GM23338 (cell line): Measurements from ENCODE around the gene ELMOD2. TPM values are rescaled to one million over a fixed set of nuclear protein-coding genes. Genes with fewer than 3 reads are reported as not detected.

Experiments
- ATAC-seq: fragments of 200-7000 bp; cut with Tn5 transposase; 3 replicates; pipeline ENCODE4 v1.9.1; 2020
- DNase-seq: peaks from one replicate; pipeline ENCODE4 v3.0.0-alpha.2; 2015; ENCODE audit warnings: low spot score
- H2AFZ ChIP-seq: fragments of 200-600 bp; sonication (generic); 2 replicates; pipeline ENCODE4 v1.8.0; 2016; ENCODE audit warnings: antibody characterized with exemption, mild to moderate bottlenecking, moderate library complexity
- H3F3A ChIP-seq: fragments of 200-600 bp; sonication (generic); replicated peaks from 2 replicates; pipeline ENCODE4 v1.8.0; 2017; ENCODE audit warnings: antibody characterized with exemption, mixed run types, low read depth
- H3K27ac ChIP-seq: fragments of 200-600 bp; sonication (generic); 2 replicates; pipeline ENCODE4 v1.6.1; 2016; ENCODE audit warnings: low read depth
- H3K27me3 ChIP-seq: fragments of 200-600 bp; sonication (generic); 2 replicates; pipeline ENCODE4 v1.8.0; 2016; ENCODE audit warnings: mild to moderate bottlenecking, mixed run types, moderate library complexity; ENCODE audit not compliant: insufficient read depth
- H3K36me3 ChIP-seq: fragments of 200-600 bp; sonication (generic); 2 replicates; pipeline ENCODE4 v1.8.0; 2016; ENCODE audit warnings: mild to moderate bottlenecking; ENCODE audit not compliant: insufficient read depth
- H3K4me1 ChIP-seq: fragments of 200-600 bp; sonication (generic); 2 replicates; pipeline ENCODE4 v1.8.0; 2016; ENCODE audit warnings: mild to moderate bottlenecking, moderate library complexity; ENCODE audit not compliant: insufficient read depth
- H3K4me2 ChIP-seq: fragments of 200-600 bp; sonication (generic); 2 replicates; pipeline ENCODE4 v1.7.1; 2017; ENCODE audit warnings: mixed run types
- H3K4me3 ChIP-seq: fragments of 200-600 bp; sonication (generic); 2 replicates; pipeline ENCODE4 v1.6.1; 2016; ENCODE audit warnings: mixed run types
- H3K79me2 ChIP-seq: fragments of 200-600 bp; sonication (generic); replicated peaks from 2 replicates; pipeline ENCODE4 v1.8.0; 2017; ENCODE audit warnings: mild to moderate bottlenecking; ENCODE audit not compliant: insufficient read depth
- H3K9me2 ChIP-seq: fragments of 200-600 bp; sonication (generic); 2 replicates; pipeline ENCODE4 v1.8.0; 2017; ENCODE audit not compliant: insufficient read depth
- H4K20me1 ChIP-seq: fragments of 200-600 bp; sonication (generic); replicated peaks from 2 replicates; pipeline ENCODE4 v1.8.0; 2017; ENCODE audit warnings: mild to moderate bottlenecking; ENCODE audit not compliant: insufficient read depth
- H3K27ac Mint-ChIP-seq: 2 replicates; pipeline ENCODE4 v1.8.0; 2020; ENCODE audit warnings: inconsistent platforms, mild to moderate bottlenecking, moderate library complexity, mixed read lengths
- H3K27me3 Mint-ChIP-seq: 3 replicates; pipeline ENCODE4 v1.8.0; 2022; ENCODE audit warnings: low read depth, mild to moderate bottlenecking, moderate library complexity, mixed read lengths, inconsistent platforms; ENCODE audit not compliant: insufficient read depth, poor library complexity
- H3K36me3 Mint-ChIP-seq: 3 replicates; pipeline ENCODE4 v1.8.0; 2021; ENCODE audit warnings: low read depth, mild to moderate bottlenecking, inconsistent platforms, moderate library complexity, mixed read lengths
- H3K4me1 Mint-ChIP-seq: 3 replicates; pipeline ENCODE4 v1.8.0; 2020; ENCODE audit warnings: mild to moderate bottlenecking, inconsistent platforms, mixed read lengths
- H3K4me3 Mint-ChIP-seq: 3 replicates; pipeline ENCODE4 v1.8.0; 2021; ENCODE audit warnings: moderate library complexity, mild to moderate bottlenecking, inconsistent platforms, mixed read lengths
- H3K9me3 Mint-ChIP-seq: 3 replicates; pipeline ENCODE4 v1.8.0; 2020; ENCODE audit warnings: moderate library complexity, mild to moderate bottlenecking, inconsistent platforms, mixed read lengths
- CREB1 ChIP-seq: fragments of 250-450 bp; sonication (Bioruptor Pico); IDR thresholded peaks from 2 replicates; pipeline ENCODE4 v1.5.0; 2020; ENCODE audit warnings: low read depth, mild to moderate bottlenecking, moderate library complexity
- EZH2 ChIP-seq: fragments of 200-600 bp; sonication (generic); IDR thresholded peaks from one replicate; pipeline ENCODE4 v1.8.0; 2017; ENCODE audit warnings: antibody characterized with exemption, mild to moderate bottlenecking, low read depth; ENCODE audit not compliant: unreplicated experiment
- EZH2phosphoT487 ChIP-seq: fragments of 200-600 bp; sonication (generic); IDR thresholded peaks from one replicate; pipeline ENCODE4 v1.8.1; 2018; ENCODE audit warnings: antibody characterized with exemption; ENCODE audit not compliant: unreplicated experiment
- JUNB ChIP-seq: IDR thresholded peaks from one replicate; pipeline ENCODE4 v1.6.1; 2016; ENCODE audit warnings: antibody characterized with exemption; ENCODE audit not compliant: unreplicated experiment
- NANOG ChIP-seq: IDR thresholded peaks from 2 replicates; pipeline ENCODE4 v1.6.1; 2016; ENCODE audit warnings: antibody characterized with exemption, borderline replicate concordance
- POLR2AphosphoS5 ChIP-seq: IDR thresholded peaks from 2 replicates; pipeline ENCODE4 v1.6.1; 2016; ENCODE audit warnings: antibody characterized with exemption, low read depth
- STAT1 ChIP-seq: IDR thresholded peaks from one replicate; pipeline ENCODE4 v1.6.1; 2016; ENCODE audit warnings: antibody characterized with exemption; ENCODE audit not compliant: unreplicated experiment
- ZNF114 ChIP-seq: fragments of 250-450 bp; sonication (Bioruptor Pico); IDR thresholded peaks from 2 replicates; pipeline ENCODE4 v1.5.0; 2020; ENCODE audit warnings: mild to moderate bottlenecking, moderate library complexity
- ZNF331 ChIP-seq: fragments of 250-450 bp; sonication (Bioruptor Pico); IDR thresholded peaks from 2 replicates; pipeline ENCODE4 v1.5.0; 2020; ENCODE audit warnings: low read depth, mild to moderate bottlenecking, moderate library complexity
- polyA plus RNA-seq: library from polyadenylated mRNA; unstranded; fragments of >200 nt; fragmentation: Nextera tagmentation; extraction: Ambion mirVana; gene quantifications from 2 replicates; pipeline ENCODE4 v1.2.1, GENCODE V29; 2016
- total RNA-seq: library from RNA; depleted of rRNA; stranded (reverse); fragments of >200 nt; shearing (Covaris generic); gene quantifications from 2 replicates; pipeline ENCODE4 v1.2.3, GENCODE V29; 2014
- TF ChIP-seq, protein P1 (sequence below): IDR thresholded peaks from 2 replicates; pipeline ENCODE4 v1.6.1; 2016; ENCODE audit warnings: antibody characterized with exemption
- TF ChIP-seq, protein P2 (sequence below): IDR thresholded peaks from one replicate; pipeline ENCODE4 v1.6.1; 2018; ENCODE audit warnings: antibody characterized with exemption; ENCODE audit not compliant: unreplicated experiment
- TF ChIP-seq, protein P3 (sequence below), 2 experiments: fragments of 200-600 bp in 1 of 2; sonication (generic) in 1 of 2; conservative IDR thresholded peaks; 2 replicates each; pipeline versions ENCODE4 v1.5.1 to v1.6.1; 2016 to 2017; ENCODE audit warnings: antibody characterized with exemption in 2 of 2, low read depth in 2 of 2, mild to moderate bottlenecking in 2 of 2, moderate library complexity in 1 of 2

The ELMOD2 gene
- total and polyA plus RNA-seq, 2 experiments from 2014 or later = 17.9 to 28.9 TPM

DNA sequence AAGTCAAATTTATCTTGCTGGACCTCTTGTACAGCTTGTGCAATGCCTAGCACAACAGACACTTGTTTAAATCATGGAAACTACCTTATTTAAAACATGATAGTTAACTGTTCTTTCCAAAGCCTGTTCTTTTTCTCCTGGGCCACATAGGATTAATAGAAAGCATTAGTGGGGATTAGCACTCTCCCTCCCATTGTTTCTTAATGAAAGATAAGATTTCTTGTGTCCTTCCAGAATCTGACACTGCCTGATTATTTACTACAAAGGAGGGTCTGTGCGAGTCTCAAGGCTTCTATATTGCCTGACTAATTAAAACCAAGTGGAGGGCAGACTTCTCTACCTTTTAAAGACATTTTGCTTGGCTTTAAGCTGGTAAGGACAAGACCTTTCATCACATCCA is 8.5 kb upstream of the ELMOD2 start:
- H3K4me3 Mint-ChIP-seq = no peak overlapping the region

DNA sequence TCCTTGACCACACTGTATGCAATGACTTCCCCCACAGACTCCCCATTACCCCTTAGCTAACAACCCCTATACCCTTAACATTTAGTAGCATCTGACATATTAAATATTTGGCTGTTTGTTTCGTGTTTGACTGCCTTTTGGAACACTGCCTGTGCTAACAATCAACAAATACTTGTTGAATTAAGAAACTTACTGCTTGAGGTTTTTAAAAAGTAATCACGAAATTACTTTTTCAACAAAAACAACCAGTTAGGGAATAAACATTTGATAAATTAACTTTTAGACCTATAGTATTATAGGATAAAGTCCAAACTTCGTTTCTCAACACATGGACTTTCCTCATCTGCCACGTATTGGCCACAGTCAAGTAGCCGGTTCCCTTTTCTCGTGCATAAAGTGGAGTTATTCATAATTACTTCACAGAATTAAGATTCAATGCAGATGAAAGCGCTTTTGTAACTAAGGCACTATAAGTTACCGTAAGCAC is 555 bp upstream of the ELMOD2 start:
- Histone ChIP-seq H4K20me1 (no peaks in the 10 kb centered on the region), H2AFZ (peak overlapping the region; percentile 14; the same call in 1 of the 2 replicates), H3K9me2 (no peaks in the 10 kb centered on the region), H3K4me1 (no peaks in the 10 kb centered on the region), H3K27ac (no peak overlapping the region), H3K4me3 (peak overlapping the region; percentile 18; the same call in 1 of the 2 replicates), H3K79me2 (peaks cover 12% of the 10 kb centered on the region), H3K27me3 (peaks cover 16% of the 10 kb centered on the region), H3K36me3 (no peaks in the 10 kb centered on the region), H3F3A (no peaks in the 10 kb centered on the region), H3K4me2 (peak overlapping the region; percentile 20; the same call in 1 of the 2 replicates)
- peak overlapping the region; percentile 85 for H3K4me3 Mint-ChIP-seq
- DNase-seq (no peak), ATAC-seq (no peak)
- no peaks in the 10 kb centered on the region for H3K9me3 Mint-ChIP-seq
- TF ChIP-seq ZNF114 (no peak), EZH2phosphoT487 (no peak), EZH2 (no peak), ZNF331 (no peak), POLR2AphosphoS5 (no peak), NANOG (no peak), CREB1 (CRISPR knock-in tag) (no peak), STAT1 (no peak)
- TF ChIP-seq, protein P1, sequence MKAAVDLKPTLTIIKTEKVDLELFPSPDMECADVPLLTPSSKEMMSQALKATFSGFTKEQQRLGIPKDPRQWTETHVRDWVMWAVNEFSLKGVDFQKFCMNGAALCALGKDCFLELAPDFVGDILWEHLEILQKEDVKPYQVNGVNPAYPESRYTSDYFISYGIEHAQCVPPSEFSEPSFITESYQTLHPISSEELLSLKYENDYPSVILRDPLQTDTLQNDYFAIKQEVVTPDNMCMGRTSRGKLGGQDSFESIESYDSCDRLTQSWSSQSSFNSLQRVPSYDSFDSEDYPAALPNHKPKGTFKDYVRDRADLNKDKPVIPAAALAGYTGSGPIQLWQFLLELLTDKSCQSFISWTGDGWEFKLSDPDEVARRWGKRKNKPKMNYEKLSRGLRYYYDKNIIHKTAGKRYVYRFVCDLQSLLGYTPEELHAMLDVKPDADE = no peak
- TF ChIP-seq, protein P2, sequence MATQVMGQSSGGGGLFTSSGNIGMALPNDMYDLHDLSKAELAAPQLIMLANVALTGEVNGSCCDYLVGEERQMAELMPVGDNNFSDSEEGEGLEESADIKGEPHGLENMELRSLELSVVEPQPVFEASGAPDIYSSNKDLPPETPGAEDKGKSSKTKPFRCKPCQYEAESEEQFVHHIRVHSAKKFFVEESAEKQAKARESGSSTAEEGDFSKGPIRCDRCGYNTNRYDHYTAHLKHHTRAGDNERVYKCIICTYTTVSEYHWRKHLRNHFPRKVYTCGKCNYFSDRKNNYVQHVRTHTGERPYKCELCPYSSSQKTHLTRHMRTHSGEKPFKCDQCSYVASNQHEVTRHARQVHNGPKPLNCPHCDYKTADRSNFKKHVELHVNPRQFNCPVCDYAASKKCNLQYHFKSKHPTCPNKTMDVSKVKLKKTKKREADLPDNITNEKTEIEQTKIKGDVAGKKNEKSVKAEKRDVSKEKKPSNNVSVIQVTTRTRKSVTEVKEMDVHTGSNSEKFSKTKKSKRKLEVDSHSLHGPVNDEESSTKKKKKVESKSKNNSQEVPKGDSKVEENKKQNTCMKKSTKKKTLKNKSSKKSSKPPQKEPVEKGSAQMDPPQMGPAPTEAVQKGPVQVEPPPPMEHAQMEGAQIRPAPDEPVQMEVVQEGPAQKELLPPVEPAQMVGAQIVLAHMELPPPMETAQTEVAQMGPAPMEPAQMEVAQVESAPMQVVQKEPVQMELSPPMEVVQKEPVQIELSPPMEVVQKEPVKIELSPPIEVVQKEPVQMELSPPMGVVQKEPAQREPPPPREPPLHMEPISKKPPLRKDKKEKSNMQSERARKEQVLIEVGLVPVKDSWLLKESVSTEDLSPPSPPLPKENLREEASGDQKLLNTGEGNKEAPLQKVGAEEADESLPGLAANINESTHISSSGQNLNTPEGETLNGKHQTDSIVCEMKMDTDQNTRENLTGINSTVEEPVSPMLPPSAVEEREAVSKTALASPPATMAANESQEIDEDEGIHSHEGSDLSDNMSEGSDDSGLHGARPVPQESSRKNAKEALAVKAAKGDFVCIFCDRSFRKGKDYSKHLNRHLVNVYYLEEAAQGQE = no peak
- H3K4me1 Mint-ChIP-seq = peaks cover 8% of the 10 kb centered on the region; the same call in 2 of the 3 replicates
- H3K27ac Mint-ChIP-seq = no peak overlapping the region
- H3K27me3 Mint-ChIP-seq = peaks cover 6% of the 10 kb centered on the region
- H3K36me3 Mint-ChIP-seq = peaks cover 15% of the 10 kb centered on the region; the same call in 2 of the 3 replicates

More for the DNA sequence above, 8.5 kb upstream of the ELMOD2 start:
- DNase-seq = no peak
- Mint-ChIP-seq H3K27ac (no peak overlapping the region), H3K27me3 (no peaks in the 10 kb centered on the region), H3K9me3 (no peaks in the 10 kb centered on the region; the same call in 2 of the 3 replicates), H3K4me1 (peaks cover 7% of the 10 kb centered on the region), H3K36me3 (no peaks in the 10 kb centered on the region)
- H3K27me3 ChIP-seq = no peaks in the 10 kb centered on the region
- H3F3A ChIP-seq = no peaks in the 10 kb centered on the region
- ATAC-seq = no peak
- H3K4me2 ChIP-seq = no peak overlapping the region
- no peak overlapping the region for H3K27ac ChIP-seq
- no peak overlapping the region for H3K4me3 ChIP-seq
- no peaks in the 10 kb centered on the region for H3K36me3 ChIP-seq
- H2AFZ ChIP-seq = no peak overlapping the region; the same call in 1 of the 2 replicates
- TF ChIP-seq EZH2 (no peak), ZNF331 (no peak), POLR2AphosphoS5 (no peak), JUNB (no peak), EZH2phosphoT487 (no peak), ZNF114 (no peak), NANOG (no peak)
- TF ChIP-seq, protein P1 = no peak
- TF ChIP-seq, protein P3, sequence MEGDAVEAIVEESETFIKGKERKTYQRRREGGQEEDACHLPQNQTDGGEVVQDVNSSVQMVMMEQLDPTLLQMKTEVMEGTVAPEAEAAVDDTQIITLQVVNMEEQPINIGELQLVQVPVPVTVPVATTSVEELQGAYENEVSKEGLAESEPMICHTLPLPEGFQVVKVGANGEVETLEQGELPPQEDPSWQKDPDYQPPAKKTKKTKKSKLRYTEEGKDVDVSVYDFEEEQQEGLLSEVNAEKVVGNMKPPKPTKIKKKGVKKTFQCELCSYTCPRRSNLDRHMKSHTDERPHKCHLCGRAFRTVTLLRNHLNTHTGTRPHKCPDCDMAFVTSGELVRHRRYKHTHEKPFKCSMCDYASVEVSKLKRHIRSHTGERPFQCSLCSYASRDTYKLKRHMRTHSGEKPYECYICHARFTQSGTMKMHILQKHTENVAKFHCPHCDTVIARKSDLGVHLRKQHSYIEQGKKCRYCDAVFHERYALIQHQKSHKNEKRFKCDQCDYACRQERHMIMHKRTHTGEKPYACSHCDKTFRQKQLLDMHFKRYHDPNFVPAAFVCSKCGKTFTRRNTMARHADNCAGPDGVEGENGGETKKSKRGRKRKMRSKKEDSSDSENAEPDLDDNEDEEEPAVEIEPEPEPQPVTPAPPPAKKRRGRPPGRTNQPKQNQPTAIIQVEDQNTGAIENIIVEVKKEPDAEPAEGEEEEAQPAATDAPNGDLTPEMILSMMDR (conservative IDR thresholded peaks at IDR 0.05; ENCODE audit: low read depth in 2 of 2) = no peak
- H3K79me2 ChIP-seq = no peaks in the 10 kb centered on the region
- no peaks in the 10 kb centered on the region for H4K20me1 ChIP-seq
- H3K4me1 ChIP-seq = no peaks in the 10 kb centered on the region
- H3K9me2 ChIP-seq = no peaks in the 10 kb centered on the region; the same call in 1 of the 2 replicates
